Omental fat pad (tissue), 4 donors: ENCODE measurements around the gene LEFTY1. TPM values are rescaled to one million over a fixed set of nuclear protein-coding genes. Genes with fewer than 3 reads are reported as not detected.

ENCODE experiments used
- ATAC-seq: fragments of 150-250 bp; one replicate; pipeline ENCODE4 v1.9.1; 2016; ENCODE audit warnings: mild to moderate bottlenecking, moderate library complexity; ENCODE audit not compliant: low FRiP score
- DNase-seq: peaks from one replicate; pipeline ENCODE4 v3.0.0-alpha.2; 2019; ENCODE audit warnings: low spot score
- total RNA-seq, 4 donors: library from RNA; depleted of rRNA; stranded (reverse); fragments of >200 nt; gene quantifications; one replicate each; pipeline ENCODE4 v1.1.0, GENCODE V29; 2016
- TF ChIP-seq, protein P1 (sequence below), 3 donors: fragments of 450-650 bp; IDR thresholded peaks; one replicate each; pipeline ENCODE4 v1.5.1; 2016 to 2017; ENCODE audit warnings: antibody characterized with exemption in 3 of 3, mild to moderate bottlenecking in 3 of 3, moderate library complexity in 2 of 3

LEFTY1 gene
- total RNA-seq, 4 donors from 2014 or later, result 0.44 TPM; not detected in 3

DNA sequence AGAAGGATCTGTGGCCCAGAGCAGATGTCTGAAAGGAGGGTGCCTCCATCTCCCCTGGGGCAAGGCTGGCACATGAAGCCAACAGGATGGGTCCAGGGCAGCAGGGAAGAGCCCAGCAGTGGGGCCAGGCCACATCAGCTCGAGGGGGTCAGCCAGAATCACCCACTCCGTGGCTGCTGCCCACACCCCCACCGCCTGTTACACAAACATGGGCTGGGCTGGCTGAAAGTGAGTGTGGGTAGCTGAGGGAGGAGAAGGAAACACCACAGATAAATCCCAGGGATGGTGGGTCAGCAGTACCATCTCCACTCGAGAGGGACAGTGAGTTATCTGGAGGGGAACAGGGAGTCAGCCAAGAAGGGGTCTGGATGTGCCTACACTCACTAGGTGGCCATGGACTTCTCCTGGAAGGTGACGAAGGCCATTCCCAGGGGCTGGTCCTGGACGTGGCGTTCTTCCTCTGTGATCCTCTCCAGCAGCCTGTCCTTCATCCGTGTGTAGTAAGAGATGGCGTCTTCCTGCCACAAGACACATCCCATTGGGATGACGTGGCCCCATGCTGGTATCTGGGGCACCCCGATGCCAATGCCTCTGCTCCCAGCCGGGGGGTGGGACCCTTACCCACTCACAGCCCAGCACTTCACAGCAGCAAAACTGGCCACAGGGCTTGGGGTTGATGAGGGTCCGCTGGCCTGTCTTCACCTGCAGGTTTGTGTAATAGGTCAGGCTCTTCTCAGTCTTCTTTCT is 26.9 kb downstream of the LEFTY1 start:
- ATAC-seq (no peak), DNase-seq (no peak)
- TF ChIP-seq, protein P1, sequence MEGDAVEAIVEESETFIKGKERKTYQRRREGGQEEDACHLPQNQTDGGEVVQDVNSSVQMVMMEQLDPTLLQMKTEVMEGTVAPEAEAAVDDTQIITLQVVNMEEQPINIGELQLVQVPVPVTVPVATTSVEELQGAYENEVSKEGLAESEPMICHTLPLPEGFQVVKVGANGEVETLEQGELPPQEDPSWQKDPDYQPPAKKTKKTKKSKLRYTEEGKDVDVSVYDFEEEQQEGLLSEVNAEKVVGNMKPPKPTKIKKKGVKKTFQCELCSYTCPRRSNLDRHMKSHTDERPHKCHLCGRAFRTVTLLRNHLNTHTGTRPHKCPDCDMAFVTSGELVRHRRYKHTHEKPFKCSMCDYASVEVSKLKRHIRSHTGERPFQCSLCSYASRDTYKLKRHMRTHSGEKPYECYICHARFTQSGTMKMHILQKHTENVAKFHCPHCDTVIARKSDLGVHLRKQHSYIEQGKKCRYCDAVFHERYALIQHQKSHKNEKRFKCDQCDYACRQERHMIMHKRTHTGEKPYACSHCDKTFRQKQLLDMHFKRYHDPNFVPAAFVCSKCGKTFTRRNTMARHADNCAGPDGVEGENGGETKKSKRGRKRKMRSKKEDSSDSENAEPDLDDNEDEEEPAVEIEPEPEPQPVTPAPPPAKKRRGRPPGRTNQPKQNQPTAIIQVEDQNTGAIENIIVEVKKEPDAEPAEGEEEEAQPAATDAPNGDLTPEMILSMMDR (IDR thresholded peaks at IDR 0.05), result no peak

DNA sequence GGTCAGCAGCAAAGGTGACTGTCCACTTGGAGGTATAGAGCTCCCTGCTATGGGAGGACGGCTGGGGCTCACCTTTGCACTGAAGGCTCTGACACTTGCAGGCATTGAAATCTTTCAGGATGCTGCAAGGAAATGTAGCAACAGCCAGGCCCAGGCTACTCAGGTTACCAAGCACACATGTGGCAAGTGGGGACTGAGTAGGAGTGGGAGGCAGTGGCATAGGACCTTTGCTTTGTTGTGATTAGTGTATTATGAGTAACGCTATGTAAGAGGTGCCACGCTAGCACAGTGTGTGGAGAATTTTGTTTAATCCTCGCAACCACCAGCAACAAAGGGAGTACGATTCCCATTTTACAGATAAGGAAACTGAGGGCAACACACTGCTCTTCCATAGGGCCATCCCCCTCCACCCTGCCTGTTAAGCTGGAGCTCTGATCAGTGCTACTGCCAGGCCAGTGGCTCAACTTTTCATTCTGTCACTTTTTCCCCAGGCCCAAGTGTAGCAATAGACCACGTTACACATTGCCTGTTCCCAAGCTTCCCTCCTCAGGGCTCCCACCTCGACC is 28.0 kb downstream of the LEFTY1 start:
- ATAC-seq (no peak), DNase-seq (no peak)
- TF ChIP-seq, protein P1 (IDR thresholded peaks at IDR 0.05), result no peak

GRCh38 chr1:225860107-225860506 is 28.8 kb downstream of the LEFTY1 start:
- ATAC-seq (no peak), DNase-seq (no peak)
- TF ChIP-seq, protein P1 (IDR thresholded peaks at IDR 0.05), result no peak

- ATAC-seq (no peak), DNase-seq (no peak)
- TF ChIP-seq, protein P1 (IDR thresholded peaks at IDR 0.05), result no peak
Observed at GRCh38 chr1:225859151-225859550, 29.8 kb downstream of the LEFTY1 start.

DNA sequence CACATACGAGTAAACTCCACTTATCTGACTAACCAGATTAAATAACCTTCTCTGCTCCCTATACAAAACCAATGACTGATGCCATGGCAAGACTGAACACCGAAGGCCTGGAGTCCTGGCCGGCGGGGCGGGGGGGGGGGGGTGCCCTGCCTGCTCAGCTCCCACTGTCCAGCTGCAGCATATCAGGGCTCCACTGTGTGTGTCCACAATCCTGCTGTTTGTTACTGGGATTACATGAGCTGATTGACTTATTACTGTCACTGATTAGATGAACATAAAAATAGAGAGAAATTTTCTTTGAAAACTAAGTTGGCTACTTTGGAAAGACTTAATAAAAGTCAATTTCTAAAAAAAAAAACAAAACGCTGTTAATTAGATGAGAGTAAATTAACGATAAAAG is 31.7 kb downstream of the LEFTY1 start:
- TF ChIP-seq, protein P1 (IDR thresholded peaks at IDR 0.05), result no peak
- ATAC-seq (no peak), DNase-seq (no peak)

DNA sequence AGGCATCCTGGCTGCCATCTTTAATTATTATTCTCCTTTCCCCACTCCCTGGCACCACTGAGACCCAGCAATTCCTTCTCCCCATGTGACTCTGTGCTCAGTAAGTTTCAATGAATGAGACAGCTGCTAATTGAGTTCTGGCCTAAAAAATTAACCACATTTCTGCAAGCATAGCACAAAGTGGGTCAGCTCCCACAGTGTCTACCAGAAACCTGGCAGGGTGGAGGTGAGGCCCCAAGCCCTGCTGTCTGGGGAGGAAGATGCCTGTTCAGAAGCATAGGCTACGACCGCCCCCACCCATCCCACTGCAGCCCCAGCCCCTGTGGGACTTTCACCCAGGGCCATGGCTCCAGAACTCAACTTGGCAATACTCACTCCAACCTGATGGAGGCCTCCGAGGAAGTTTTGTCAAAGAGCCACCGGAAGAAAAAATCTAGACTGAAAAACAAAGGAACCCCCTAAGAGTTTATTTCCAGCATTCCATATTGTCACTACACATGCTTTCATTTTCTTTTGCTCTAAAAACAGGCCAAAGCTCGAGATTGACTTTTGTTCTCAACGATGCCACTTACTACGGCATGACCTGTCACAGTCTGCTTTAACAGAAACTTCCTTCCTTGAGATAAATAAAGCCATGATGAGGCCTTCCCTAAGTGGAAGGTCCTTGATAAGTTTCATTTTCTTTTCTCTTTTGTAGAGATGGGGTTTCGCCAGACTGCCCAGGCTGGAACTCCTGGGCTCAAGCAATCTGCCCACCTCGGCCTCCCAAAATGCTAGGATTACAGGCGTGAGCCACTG is 33.2 kb downstream of the LEFTY1 start:
- ATAC-seq (no peak), DNase-seq (no peak)
- TF ChIP-seq, protein P1 (IDR thresholded peaks at IDR 0.05), result no peak
